GM10266 (cell line): ENCODE data around the gene RECQL5.
A peak's percentile ranks its signal among the peaks of the same experiment; 100 is the strongest.

ENCODE experiments used
- DNase-seq: peaks from one replicate; pipeline ENCODE4 v3.0.0; 2012; ENCODE audit errors: extremely low spot score
- CTCF ChIP-seq: IDR thresholded peaks from 2 replicates; pipeline ENCODE4 v1.5.1; 2012; ENCODE audit warnings: mild to moderate bottlenecking, low read depth; ENCODE audit not compliant: control insufficient read depth, insufficient read depth; ENCODE audit errors: missing control alignments

The RECQL5 gene

GRCh38 chr17:75630071-75630917 lies 36.7 kb downstream of the RECQL5 start:
- DNase-seq = no peak
- TF ChIP-seq CTCF = no peak

GRCh38 chr17:75629157-75629556 lies 37.8 kb downstream of the RECQL5 start:
- TF ChIP-seq CTCF = no peak
- no peak for DNase-seq

GRCh38 chr17:75628425-75628824 lies 38.5 kb downstream of the RECQL5 start:
- no peak for TF ChIP-seq CTCF

GRCh38 chr17:75627094-75627493 lies 39.9 kb downstream of the RECQL5 start:
- DNase-seq = no peak
- no peak for TF ChIP-seq CTCF

More at GRCh38 chr17:75628425-75628824, 38.5 kb downstream of the RECQL5 start:
- no peak for DNase-seq

- DNase-seq = no peak
- no peak for TF ChIP-seq CTCF
Measured at GRCh38 chr17:75626496-75627038, 40.4 kb downstream of the RECQL5 start.

- TF ChIP-seq CTCF = peak; percentile 49
- peak; percentile 72 for DNase-seq
Measured at GRCh38 chr17:75625813-75626486, 41.0 kb downstream of the RECQL5 start.
